COLO829 (cell line): ENCODE results near the gene LGALS9.
"Not testable (repeated sequence)": the region's sequence is repeated elsewhere in the genome, so short reads cannot be mapped to it uniquely, and the experiment has no call there.

ENCODE experiments used
- DNase-seq: peaks from one replicate; pipeline ENCODE4 v3.0.0; 2012; ENCODE audit warnings: low spot score

The LGALS9 gene

GRCh38 chr17:27629260-27629659 lies 1.7 kb upstream of the LGALS9 start:
- DNase-seq, result peak; percentile 25

- no peak for DNase-seq
Measured at GRCh38 chr17:27631411-27631760, 398 bp downstream of the LGALS9 start.

- no peak for DNase-seq
Measured at GRCh38 chr17:27631897-27632725, 1.1 kb downstream of the LGALS9 start.

DNA sequence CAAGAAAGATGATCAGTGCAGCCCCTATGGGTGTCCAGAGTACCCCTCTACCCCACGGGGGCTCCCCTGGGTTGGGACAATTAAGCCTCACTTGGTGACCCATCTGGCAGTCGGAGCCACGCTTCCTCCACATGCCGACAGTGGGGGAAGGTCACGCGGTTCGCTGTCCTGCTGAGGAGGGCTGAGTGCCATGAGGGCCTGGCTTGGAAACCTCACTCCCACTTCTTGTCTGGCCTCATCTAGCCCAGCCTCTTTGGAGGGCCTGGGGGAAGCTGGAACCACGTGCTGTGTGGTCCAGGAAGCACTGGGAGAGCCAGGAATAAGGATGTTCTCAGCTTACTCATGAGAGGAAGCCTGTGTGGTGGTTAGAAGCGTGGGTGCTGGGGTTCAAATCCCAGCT lies 1.8 kb downstream of the LGALS9 start:
- DNase-seq, result not testable (repeated sequence)

DNA sequence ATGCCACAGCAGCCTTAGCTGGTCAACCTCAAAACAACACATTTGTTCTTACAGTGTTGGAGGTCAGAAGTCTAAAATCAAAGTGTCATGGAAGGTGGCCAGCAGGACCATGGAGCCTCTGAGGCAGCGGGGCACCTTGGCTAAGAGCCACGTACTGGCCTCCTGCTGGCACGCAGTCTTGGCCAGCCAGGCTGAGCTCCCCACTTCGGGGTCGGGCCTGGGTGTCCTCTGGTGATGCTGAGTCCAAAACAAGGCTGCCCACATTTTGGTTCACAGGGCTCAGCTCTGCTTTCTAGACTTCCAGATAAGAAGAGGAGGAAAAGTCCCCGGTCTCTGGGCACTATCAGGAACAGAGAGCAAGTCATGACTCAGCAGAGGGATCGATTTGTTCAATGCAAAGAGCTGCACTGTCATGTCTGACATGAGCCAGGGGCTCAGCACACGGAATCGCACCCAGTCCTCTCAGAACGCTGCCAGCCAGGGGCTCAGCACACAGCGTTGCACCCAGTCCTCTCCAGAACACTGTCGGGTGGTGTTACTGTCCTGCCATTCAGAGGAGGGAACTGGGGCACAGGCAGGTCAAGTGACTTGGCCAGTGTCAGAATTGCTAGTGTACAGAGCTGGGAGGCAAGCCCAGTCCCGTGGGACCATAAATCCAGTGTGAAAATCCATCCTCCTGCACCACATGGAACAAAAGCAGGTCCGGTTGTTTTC lies 2.5 kb downstream of the LGALS9 start:
- DNase-seq, result no peak

GRCh38 chr17:27634026-27634335 lies 3.0 kb downstream of the LGALS9 start:
- no peak for DNase-seq

DNA sequence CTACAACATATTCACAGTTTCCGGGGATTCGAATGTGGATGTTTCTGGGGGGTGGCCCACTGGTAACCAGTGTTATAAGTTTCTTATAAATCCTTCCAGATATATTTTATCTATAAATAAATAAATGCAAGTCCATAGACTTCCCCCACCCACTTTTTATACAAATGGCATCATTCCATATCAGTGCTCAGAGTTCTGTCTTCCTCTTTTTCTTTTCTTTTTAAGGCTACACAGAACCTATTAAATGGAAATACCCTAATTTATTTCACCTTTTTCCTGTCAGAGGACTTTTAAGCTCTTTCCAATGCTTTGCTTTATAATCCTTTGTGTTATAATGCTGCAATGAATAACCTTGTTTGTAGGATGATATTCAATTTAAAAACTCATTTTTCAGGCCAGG lies 3.8 kb downstream of the LGALS9 start:
- DNase-seq, result no peak

GRCh38 chr17:27635275-27635823 lies 4.4 kb downstream of the LGALS9 start:
- no peak for DNase-seq

DNA sequence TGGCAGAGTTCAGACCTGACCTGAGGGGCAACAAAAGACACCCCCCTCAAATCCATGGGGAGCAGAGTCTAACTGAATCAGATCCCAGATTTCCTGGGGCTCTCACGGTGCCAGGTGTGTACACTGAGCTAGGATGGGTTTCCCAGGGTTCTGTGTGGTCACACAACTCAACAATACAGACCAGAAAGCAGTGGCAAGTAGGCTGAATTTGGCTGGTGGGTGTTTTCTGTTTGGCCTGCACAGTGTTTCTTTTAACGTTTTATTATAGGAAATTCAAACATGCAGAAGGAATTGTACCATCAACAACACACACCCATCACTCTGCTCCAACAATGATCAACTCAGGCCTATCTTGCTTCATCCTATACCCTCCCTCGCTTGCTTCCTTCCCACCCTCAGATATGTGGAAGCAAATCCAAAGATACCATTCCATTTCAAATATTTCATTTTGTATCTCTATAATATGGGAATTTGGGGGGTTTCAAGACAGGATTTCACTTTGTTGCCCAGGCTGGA lies 5.1 kb downstream of the LGALS9 start:
- not testable (repeated sequence) for DNase-seq

GRCh38 chr17:27637818-27638217 lies 6.8 kb downstream of the LGALS9 start:
- not testable (repeated sequence) for DNase-seq

GRCh38 chr17:27638415-27638914 lies 7.5 kb downstream of the LGALS9 start:
- not testable (repeated sequence) for DNase-seq

GRCh38 chr17:27640790-27641189 lies 9.8 kb downstream of the LGALS9 start:
- DNase-seq, result no peak

GRCh38 chr17:27644586-27644985 lies 13.6 kb downstream of the LGALS9 start:
- no peak for DNase-seq

- not testable (repeated sequence) for DNase-seq
Measured at GRCh38 chr17:27645621-27646020, 14.6 kb downstream of the LGALS9 start.

- no peak for DNase-seq
Measured at GRCh38 chr17:27646232-27646631, 15.2 kb downstream of the LGALS9 start.

- no peak for DNase-seq
Measured at GRCh38 chr17:27647765-27648164, 16.8 kb downstream of the LGALS9 start.

DNA sequence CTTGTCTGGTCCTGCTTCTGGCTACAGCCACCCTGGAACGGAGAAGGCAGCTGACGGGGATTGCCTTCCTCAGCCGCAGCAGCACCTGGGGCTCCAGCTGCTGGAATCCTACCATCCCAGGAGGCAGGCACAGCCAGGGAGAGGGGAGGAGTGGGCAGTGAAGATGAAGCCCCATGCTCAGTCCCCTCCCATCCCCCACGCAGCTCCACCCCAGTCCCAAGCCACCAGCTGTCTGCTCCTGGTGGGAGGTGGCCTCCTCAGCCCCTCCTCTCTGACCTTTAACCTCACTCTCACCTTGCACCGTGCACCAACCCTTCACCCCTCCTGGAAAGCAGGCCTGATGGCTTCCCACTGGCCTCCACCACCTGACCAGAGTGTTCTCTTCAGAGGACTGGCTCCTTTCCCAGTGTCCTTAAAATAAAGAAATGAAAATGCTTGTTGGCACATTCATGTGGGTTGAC lies 18.2 kb downstream of the LGALS9 start:
- DNase-seq, result not testable (repeated sequence)

- DNase-seq, result no peak
Measured at GRCh38 chr17:27649929-27650328, 18.9 kb downstream of the LGALS9 start.

- DNase-seq, result no peak
Measured at GRCh38 chr17:27650836-27651235, 19.8 kb downstream of the LGALS9 start.

DNA sequence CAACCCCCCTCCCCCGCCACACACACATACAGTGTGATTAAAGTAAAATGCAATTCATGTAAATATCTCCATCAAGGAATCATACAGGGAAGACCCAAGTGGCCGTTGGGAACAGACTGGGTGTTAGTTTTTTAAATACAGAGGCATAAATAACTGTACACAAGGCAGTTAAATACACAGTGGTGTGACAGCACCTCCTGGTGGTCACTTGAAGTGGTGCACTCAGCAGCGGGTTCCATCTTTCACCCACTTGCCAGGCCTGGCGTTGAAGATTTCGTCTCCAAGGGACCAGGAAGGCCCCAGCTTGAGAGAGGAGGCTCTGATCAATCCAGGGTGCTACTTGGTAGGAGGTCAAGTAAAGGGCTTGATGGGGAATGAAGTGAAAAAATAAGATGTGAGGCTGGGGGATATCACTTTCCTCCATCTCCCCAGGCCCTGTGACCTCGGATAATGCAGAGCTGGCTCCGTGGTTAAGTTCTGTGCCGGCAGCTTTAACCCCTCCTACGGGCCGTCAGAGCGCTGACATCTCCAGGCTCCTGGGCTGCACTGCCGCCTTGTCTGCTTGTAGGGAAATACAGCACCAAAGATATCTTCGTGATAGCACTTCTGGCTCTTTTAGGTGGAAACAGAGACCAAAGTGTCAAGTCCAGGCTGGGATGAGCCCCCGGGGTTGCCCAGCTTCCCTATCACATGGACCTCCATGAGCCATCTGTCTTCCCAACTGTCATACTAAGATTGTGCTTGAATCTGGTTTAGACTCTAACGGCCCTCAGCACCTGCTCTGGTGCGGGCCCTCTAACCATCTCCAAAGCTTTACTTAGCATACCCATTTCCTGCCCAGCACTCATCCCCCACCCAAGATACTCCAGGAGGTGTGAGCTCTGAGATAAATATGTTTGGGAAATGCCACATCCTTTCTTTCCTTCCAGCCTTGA lies 20.7 kb downstream of the LGALS9 start:
- no peak for DNase-seq

DNA sequence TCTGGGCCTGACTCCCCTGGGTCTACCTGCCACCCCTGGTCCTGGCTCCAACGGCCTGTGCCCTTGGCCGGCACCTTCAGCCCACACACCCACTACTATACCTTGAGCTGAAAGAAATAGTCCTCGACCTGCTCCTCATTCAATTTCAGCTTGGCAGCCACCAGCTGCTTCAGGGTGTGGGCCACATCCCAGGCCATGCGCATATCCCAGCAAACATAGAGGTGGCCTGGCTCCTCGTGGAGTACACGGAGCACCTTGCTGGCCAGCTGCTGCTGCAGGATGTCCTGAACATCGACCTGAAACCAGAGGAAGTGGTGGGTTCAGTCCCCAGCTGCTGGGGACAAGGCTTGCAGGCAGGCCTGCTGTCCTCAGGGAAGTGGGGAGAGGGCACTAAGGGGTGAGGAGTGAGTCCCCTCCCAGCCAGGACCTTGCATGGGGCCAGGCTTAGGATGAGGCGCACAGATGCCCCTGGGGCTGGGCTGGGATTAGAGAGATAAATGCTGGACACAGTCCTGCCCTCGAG lies 22.5 kb downstream of the LGALS9 start:
- DNase-seq, result not testable (repeated sequence)
